GM23338 (cell line): Measurements from ENCODE around the gene SPON2. TPM values are rescaled to one million over a fixed set of nuclear protein-coding genes. Genes with fewer than 3 reads are reported as not detected.

Experiments used
- ATAC-seq: fragments of 200-7000 bp; cut with Tn5 transposase; 3 replicates; pipeline ENCODE4 v1.9.1; 2020
- DNase-seq: peaks from one replicate; pipeline ENCODE4 v3.0.0-alpha.2; 2015; ENCODE audit warnings: low spot score
- H2AFZ ChIP-seq: fragments of 200-600 bp; sonication (generic); 2 replicates; pipeline ENCODE4 v1.8.0; 2016; ENCODE audit warnings: antibody characterized with exemption, mild to moderate bottlenecking, moderate library complexity
- H3F3A ChIP-seq: fragments of 200-600 bp; sonication (generic); replicated peaks from 2 replicates; pipeline ENCODE4 v1.8.0; 2017; ENCODE audit warnings: antibody characterized with exemption, mixed run types, low read depth
- H3K27ac ChIP-seq: fragments of 200-600 bp; sonication (generic); 2 replicates; pipeline ENCODE4 v1.6.1; 2016; ENCODE audit warnings: low read depth
- H3K27me3 ChIP-seq: fragments of 200-600 bp; sonication (generic); 2 replicates; pipeline ENCODE4 v1.8.0; 2016; ENCODE audit warnings: mild to moderate bottlenecking, mixed run types, moderate library complexity; ENCODE audit not compliant: insufficient read depth
- H3K36me3 ChIP-seq: fragments of 200-600 bp; sonication (generic); 2 replicates; pipeline ENCODE4 v1.8.0; 2016; ENCODE audit warnings: mild to moderate bottlenecking; ENCODE audit not compliant: insufficient read depth
- H3K4me1 ChIP-seq: fragments of 200-600 bp; sonication (generic); 2 replicates; pipeline ENCODE4 v1.8.0; 2016; ENCODE audit warnings: mild to moderate bottlenecking, moderate library complexity; ENCODE audit not compliant: insufficient read depth
- H3K4me2 ChIP-seq: fragments of 200-600 bp; sonication (generic); 2 replicates; pipeline ENCODE4 v1.7.1; 2017; ENCODE audit warnings: mixed run types
- H3K4me3 ChIP-seq: fragments of 200-600 bp; sonication (generic); 2 replicates; pipeline ENCODE4 v1.6.1; 2016; ENCODE audit warnings: mixed run types
- H3K79me2 ChIP-seq: fragments of 200-600 bp; sonication (generic); replicated peaks from 2 replicates; pipeline ENCODE4 v1.8.0; 2017; ENCODE audit warnings: mild to moderate bottlenecking; ENCODE audit not compliant: insufficient read depth
- H3K9me2 ChIP-seq: fragments of 200-600 bp; sonication (generic); 2 replicates; pipeline ENCODE4 v1.8.0; 2017; ENCODE audit not compliant: insufficient read depth
- H4K20me1 ChIP-seq: fragments of 200-600 bp; sonication (generic); replicated peaks from 2 replicates; pipeline ENCODE4 v1.8.0; 2017; ENCODE audit warnings: mild to moderate bottlenecking; ENCODE audit not compliant: insufficient read depth
- H3K27ac Mint-ChIP-seq: 2 replicates; pipeline ENCODE4 v1.8.0; 2020; ENCODE audit warnings: inconsistent platforms, mild to moderate bottlenecking, moderate library complexity, mixed read lengths
- H3K27me3 Mint-ChIP-seq: 3 replicates; pipeline ENCODE4 v1.8.0; 2022; ENCODE audit warnings: low read depth, mild to moderate bottlenecking, moderate library complexity, mixed read lengths, inconsistent platforms; ENCODE audit not compliant: insufficient read depth, poor library complexity
- H3K36me3 Mint-ChIP-seq: 3 replicates; pipeline ENCODE4 v1.8.0; 2021; ENCODE audit warnings: low read depth, mild to moderate bottlenecking, inconsistent platforms, moderate library complexity, mixed read lengths
- H3K4me1 Mint-ChIP-seq: 3 replicates; pipeline ENCODE4 v1.8.0; 2020; ENCODE audit warnings: mild to moderate bottlenecking, inconsistent platforms, mixed read lengths
- H3K4me3 Mint-ChIP-seq: 3 replicates; pipeline ENCODE4 v1.8.0; 2021; ENCODE audit warnings: moderate library complexity, mild to moderate bottlenecking, inconsistent platforms, mixed read lengths
- H3K9me3 Mint-ChIP-seq: 3 replicates; pipeline ENCODE4 v1.8.0; 2020; ENCODE audit warnings: moderate library complexity, mild to moderate bottlenecking, inconsistent platforms, mixed read lengths
- CREB1 ChIP-seq: fragments of 250-450 bp; sonication (Bioruptor Pico); IDR thresholded peaks from 2 replicates; pipeline ENCODE4 v1.5.0; 2020; ENCODE audit warnings: low read depth, mild to moderate bottlenecking, moderate library complexity
- CTCF ChIP-seq, 2 experiments: fragments of 200-600 bp in 1 of 2; sonication (generic) in 1 of 2; conservative IDR thresholded peaks; 2 replicates each; pipeline versions ENCODE4 v1.5.1 to v1.6.1; 2016 to 2017; ENCODE audit warnings: antibody characterized with exemption in 2 of 2, low read depth in 2 of 2, mild to moderate bottlenecking in 2 of 2, moderate library complexity in 1 of 2
- ETS1 ChIP-seq: IDR thresholded peaks from 2 replicates; pipeline ENCODE4 v1.6.1; 2016; ENCODE audit warnings: antibody characterized with exemption
- EZH2 ChIP-seq: fragments of 200-600 bp; sonication (generic); IDR thresholded peaks from one replicate; pipeline ENCODE4 v1.8.0; 2017; ENCODE audit warnings: antibody characterized with exemption, mild to moderate bottlenecking, low read depth; ENCODE audit not compliant: unreplicated experiment
- JUNB ChIP-seq: IDR thresholded peaks from one replicate; pipeline ENCODE4 v1.6.1; 2016; ENCODE audit warnings: antibody characterized with exemption; ENCODE audit not compliant: unreplicated experiment
- NANOG ChIP-seq: IDR thresholded peaks from 2 replicates; pipeline ENCODE4 v1.6.1; 2016; ENCODE audit warnings: antibody characterized with exemption, borderline replicate concordance
- POLR2AphosphoS5 ChIP-seq: IDR thresholded peaks from 2 replicates; pipeline ENCODE4 v1.6.1; 2016; ENCODE audit warnings: antibody characterized with exemption, low read depth
- REST ChIP-seq: IDR thresholded peaks from one replicate; pipeline ENCODE4 v1.6.1; 2018; ENCODE audit warnings: antibody characterized with exemption; ENCODE audit not compliant: unreplicated experiment
- STAT1 ChIP-seq: IDR thresholded peaks from one replicate; pipeline ENCODE4 v1.6.1; 2016; ENCODE audit warnings: antibody characterized with exemption; ENCODE audit not compliant: unreplicated experiment
- ZNF114 ChIP-seq: fragments of 250-450 bp; sonication (Bioruptor Pico); IDR thresholded peaks from 2 replicates; pipeline ENCODE4 v1.5.0; 2020; ENCODE audit warnings: mild to moderate bottlenecking, moderate library complexity
- ZNF331 ChIP-seq: fragments of 250-450 bp; sonication (Bioruptor Pico); IDR thresholded peaks from 2 replicates; pipeline ENCODE4 v1.5.0; 2020; ENCODE audit warnings: low read depth, mild to moderate bottlenecking, moderate library complexity
- polyA plus RNA-seq: library from polyadenylated mRNA; unstranded; fragments of >200 nt; fragmentation: Nextera tagmentation; extraction: Ambion mirVana; gene quantifications from 2 replicates; pipeline ENCODE4 v1.2.1, GENCODE V29; 2016
- total RNA-seq: library from RNA; depleted of rRNA; stranded (reverse); fragments of >200 nt; shearing (Covaris generic); gene quantifications from 2 replicates; pipeline ENCODE4 v1.2.3, GENCODE V29; 2014
- TF ChIP-seq, protein P1 (sequence below): fragments of 250-450 bp; sonication (Bioruptor Pico); IDR thresholded peaks from 2 replicates; pipeline ENCODE4 v1.5.0; 2020; ENCODE audit warnings: mild to moderate bottlenecking, moderate library complexity

SPON2 gene
- total and polyA plus RNA-seq, 2 experiments from 2014 or later, result 2.1 to 2.4 TPM

- ATAC-seq (no peak), DNase-seq (no peak)
- no peaks in the 10 kb centered on the region for H3K79me2 ChIP-seq
- Mint-ChIP-seq H3K27ac (no peak overlapping the region), H3K9me3 (no peaks in the 10 kb centered on the region), H3K4me1 (no peaks in the 10 kb centered on the region), H3K4me3 (no peak overlapping the region), H3K27me3 (peaks cover 8% of the 10 kb centered on the region), H3K36me3 (no peaks in the 10 kb centered on the region)
- H3K27ac ChIP-seq, result no peak overlapping the region
- H3K4me2 ChIP-seq, result no peak overlapping the region
- TF ChIP-seq CTCF (conservative IDR thresholded peaks at IDR 0.05; ENCODE audit: low read depth in 2 of 2) (no peak), CREB1 (CRISPR knock-in tag) (no peak), POLR2AphosphoS5 (no peak), ETS1 (no peak), JUNB (no peak), REST (no peak), ZNF114 (CRISPR knock-in tag) (no peak), STAT1 (no peak), NANOG (no peak), EZH2 (no peak), ZNF331 (CRISPR knock-in tag) (no peak)
- TF ChIP-seq, protein P1, sequence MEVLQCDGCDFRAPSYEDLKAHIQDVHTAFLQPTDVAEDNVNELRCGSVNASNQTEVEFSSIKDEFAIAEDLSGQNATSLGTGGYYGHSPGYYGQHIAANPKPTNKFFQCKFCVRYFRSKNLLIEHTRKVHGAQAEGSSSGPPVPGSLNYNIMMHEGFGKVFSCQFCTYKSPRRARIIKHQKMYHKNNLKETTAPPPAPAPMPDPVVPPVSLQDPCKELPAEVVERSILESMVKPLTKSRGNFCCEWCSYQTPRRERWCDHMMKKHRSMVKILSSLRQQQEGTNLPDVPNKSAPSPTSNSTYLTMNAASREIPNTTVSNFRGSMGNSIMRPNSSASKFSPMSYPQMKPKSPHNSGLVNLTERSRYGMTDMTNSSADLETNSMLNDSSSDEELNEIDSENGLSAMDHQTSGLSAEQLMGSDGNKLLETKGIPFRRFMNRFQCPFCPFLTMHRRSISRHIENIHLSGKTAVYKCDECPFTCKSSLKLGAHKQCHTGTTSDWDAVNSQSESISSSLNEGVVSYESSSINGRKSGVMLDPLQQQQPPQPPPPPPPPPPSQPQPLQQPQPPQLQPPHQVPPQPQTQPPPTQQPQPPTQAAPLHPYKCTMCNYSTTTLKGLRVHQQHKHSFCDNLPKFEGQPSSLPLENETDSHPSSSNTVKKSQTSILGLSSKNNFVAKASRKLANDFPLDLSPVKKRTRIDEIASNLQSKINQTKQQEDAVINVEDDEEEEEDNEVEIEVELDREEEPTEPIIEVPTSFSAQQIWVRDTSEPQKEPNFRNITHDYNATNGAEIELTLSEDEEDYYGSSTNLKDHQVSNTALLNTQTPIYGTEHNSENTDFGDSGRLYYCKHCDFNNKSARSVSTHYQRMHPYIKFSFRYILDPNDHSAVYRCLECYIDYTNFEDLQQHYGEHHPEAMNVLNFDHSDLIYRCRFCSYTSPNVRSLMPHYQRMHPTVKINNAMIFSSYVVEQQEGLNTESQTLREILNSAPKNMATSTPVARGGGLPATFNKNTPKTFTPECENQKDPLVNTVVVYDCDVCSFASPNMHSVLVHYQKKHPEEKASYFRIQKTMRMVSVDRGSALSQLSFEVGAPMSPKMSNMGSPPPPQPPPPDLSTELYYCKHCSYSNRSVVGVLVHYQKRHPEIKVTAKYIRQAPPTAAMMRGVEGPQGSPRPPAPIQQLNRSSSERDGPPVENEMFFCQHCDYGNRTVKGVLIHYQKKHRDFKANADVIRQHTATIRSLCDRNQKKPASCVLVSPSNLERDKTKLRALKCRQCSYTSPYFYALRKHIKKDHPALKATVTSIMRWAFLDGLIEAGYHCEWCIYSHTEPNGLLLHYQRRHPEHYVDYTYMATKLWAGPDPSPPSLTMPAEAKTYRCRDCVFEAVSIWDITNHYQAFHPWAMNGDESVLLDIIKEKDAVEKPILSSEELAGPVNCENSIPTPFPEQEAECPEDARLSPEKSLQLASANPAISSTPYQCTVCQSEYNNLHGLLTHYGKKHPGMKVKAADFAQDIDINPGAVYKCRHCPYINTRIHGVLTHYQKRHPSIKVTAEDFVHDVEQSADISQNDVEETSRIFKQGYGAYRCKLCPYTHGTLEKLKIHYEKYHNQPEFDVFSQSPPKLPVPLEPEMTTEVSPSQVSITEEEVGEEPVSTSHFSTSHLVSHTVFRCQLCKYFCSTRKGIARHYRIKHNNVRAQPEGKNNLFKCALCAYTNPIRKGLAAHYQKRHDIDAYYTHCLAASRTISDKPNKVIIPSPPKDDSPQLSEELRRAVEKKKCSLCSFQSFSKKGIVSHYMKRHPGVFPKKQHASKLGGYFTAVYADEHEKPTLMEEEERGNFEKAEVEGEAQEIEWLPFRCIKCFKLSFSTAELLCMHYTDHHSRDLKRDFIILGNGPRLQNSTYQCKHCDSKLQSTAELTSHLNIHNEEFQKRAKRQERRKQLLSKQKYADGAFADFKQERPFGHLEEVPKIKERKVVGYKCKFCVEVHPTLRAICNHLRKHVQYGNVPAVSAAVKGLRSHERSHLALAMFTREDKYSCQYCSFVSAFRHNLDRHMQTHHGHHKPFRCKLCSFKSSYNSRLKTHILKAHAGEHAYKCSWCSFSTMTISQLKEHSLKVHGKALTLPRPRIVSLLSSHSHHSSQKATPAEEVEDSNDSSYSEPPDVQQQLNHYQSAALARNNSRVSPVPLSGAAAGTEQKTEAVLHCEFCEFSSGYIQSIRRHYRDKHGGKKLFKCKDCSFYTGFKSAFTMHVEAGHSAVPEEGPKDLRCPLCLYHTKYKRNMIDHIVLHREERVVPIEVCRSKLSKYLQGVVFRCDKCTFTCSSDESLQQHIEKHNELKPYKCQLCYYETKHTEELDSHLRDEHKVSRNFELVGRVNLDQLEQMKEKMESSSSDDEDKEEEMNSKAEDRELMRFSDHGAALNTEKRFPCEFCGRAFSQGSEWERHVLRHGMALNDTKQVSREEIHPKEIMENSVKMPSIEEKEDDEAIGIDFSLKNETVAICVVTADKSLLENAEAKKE, result no peak
- H4K20me1 ChIP-seq, result no peaks in the 10 kb centered on the region
- no peak overlapping the region for H2AFZ ChIP-seq
- no peak overlapping the region for H3K4me3 ChIP-seq
- H3F3A ChIP-seq, result no peaks in the 10 kb centered on the region
- H3K27me3 ChIP-seq, result no peaks in the 10 kb centered on the region
- H3K4me1 ChIP-seq, result no peaks in the 10 kb centered on the region
- H3K9me2 ChIP-seq, result no peaks in the 10 kb centered on the region
- H3K36me3 ChIP-seq, result no peaks in the 10 kb centered on the region
Observed at GRCh38 chr4:1204286-1204827, 32.0 kb upstream of the SPON2 start.
